ENCODE results near the gene PCP2.

DNA sequence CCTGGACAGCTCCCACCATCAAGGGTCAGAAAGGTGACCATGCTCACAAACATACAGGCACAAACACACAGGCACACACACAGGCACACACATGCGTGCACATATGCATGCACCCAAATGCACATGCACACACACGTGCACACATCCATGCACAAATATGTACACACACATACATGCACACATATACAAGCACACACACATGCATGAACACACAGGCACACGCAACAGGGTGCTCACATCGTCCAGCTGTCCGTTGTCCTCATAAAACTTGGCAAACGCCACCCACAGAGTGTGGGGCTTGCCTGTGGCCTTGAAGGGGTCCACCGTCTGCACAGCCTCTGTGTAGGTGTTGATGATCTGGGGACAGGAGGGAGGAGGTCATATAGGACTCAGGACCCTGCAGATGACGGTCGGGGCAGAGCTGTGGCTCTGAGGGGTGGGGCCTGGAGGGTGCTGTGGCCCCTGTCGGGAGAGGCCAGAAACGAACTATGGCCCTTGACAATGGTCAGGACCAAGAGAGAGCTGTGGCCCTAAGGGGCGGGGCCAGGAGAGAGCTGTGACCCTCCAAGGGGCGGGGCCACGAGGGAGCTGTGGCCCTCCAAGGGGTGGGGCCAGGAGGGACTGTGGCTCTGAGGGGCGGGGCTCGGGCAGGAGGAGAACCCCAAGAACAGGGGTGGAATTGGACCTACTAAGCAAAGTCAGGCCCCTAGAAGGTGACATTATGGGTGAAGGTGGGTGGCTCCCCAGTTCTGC lies 10.4 kb downstream of the PCP2 start:
- TF ChIP-seq, protein P1, sequence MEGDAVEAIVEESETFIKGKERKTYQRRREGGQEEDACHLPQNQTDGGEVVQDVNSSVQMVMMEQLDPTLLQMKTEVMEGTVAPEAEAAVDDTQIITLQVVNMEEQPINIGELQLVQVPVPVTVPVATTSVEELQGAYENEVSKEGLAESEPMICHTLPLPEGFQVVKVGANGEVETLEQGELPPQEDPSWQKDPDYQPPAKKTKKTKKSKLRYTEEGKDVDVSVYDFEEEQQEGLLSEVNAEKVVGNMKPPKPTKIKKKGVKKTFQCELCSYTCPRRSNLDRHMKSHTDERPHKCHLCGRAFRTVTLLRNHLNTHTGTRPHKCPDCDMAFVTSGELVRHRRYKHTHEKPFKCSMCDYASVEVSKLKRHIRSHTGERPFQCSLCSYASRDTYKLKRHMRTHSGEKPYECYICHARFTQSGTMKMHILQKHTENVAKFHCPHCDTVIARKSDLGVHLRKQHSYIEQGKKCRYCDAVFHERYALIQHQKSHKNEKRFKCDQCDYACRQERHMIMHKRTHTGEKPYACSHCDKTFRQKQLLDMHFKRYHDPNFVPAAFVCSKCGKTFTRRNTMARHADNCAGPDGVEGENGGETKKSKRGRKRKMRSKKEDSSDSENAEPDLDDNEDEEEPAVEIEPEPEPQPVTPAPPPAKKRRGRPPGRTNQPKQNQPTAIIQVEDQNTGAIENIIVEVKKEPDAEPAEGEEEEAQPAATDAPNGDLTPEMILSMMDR (conservative IDR thresholded peaks at IDR 0.05) = no peak
- TF ChIP-seq ZFX (IDR thresholded peaks at IDR 0.05) = no peak
